ENCODE measurements around the gene ASIC2.

DNA sequence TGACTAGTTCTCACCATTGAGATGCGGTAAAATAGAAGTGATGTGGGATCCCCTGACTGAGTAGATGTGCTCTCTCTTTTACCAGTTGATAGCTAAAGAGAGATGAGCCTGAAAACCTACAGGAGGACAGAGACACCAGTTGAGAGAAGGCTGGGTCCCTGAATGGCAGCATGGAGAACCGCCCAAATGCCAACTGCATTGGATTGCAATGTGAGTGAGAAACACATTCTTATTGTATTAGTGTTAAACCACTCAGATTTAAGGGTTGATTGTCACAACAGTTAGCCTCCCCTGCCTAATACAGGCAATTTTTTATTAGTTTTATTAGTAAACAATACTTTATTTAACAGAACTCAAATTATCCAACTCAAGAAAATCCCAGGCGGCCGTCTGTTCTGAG is 240.2 kb downstream of the ASIC2 start:
- no peak for TF ChIP-seq ZNF335 (tag by site-specific recombination; conservative IDR thresholded peaks at IDR 0.05)
- TF ChIP-seq, protein P1, sequence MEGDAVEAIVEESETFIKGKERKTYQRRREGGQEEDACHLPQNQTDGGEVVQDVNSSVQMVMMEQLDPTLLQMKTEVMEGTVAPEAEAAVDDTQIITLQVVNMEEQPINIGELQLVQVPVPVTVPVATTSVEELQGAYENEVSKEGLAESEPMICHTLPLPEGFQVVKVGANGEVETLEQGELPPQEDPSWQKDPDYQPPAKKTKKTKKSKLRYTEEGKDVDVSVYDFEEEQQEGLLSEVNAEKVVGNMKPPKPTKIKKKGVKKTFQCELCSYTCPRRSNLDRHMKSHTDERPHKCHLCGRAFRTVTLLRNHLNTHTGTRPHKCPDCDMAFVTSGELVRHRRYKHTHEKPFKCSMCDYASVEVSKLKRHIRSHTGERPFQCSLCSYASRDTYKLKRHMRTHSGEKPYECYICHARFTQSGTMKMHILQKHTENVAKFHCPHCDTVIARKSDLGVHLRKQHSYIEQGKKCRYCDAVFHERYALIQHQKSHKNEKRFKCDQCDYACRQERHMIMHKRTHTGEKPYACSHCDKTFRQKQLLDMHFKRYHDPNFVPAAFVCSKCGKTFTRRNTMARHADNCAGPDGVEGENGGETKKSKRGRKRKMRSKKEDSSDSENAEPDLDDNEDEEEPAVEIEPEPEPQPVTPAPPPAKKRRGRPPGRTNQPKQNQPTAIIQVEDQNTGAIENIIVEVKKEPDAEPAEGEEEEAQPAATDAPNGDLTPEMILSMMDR (tag by site-specific recombination; IDR thresholded peaks at IDR 0.05) = no peak
- TF ChIP-seq ZBTB26 (tag by site-specific recombination; optimal IDR thresholded peaks at IDR 0.05) = no peak
- no peak for TF ChIP-seq PRDM10 (tag by site-specific recombination; IDR thresholded peaks at IDR 0.05)
- TF ChIP-seq ZSCAN30 (tag by site-specific recombination; IDR thresholded peaks at IDR 0.05) = no peak
- no peak for TF ChIP-seq ZNF510 (tag by site-specific recombination; IDR thresholded peaks at IDR 0.05; ENCODE audit: insufficient replicate concordance)
- TF ChIP-seq OSR2 (tag by site-specific recombination; IDR thresholded peaks at IDR 0.05) = no peak
- no peak for TF ChIP-seq ZNF776 (tag by site-specific recombination; IDR thresholded peaks at IDR 0.05; ENCODE audit: borderline replicate concordance)
- TF ChIP-seq ZNF140 (tag by site-specific recombination; IDR thresholded peaks at IDR 0.05) = no peak
